MM.1S (cell line): ENCODE measurements around the gene HUWE1.
"Not testable (repeated sequence)": the region's sequence is repeated elsewhere in the genome, so short reads cannot be mapped to it uniquely, and the experiment has no call there.

Source experiments
- DNase-seq: peaks from one replicate; pipeline ENCODE4 v3.0.0-alpha.2; 2015
- H2AFZ ChIP-seq: fragments of 300-600 bp; sonication (generic); 2 replicates; pipeline ENCODE4 v1.6.0; 2016; ENCODE audit warnings: antibody characterized with exemption, low read length
- H3F3A ChIP-seq: fragments of 300-600 bp; sonication (generic); 2 replicates; pipeline ENCODE4 v1.6.1; 2016; ENCODE audit warnings: mild to moderate bottlenecking, antibody characterized with exemption, low read length, moderate library complexity, mixed read lengths; ENCODE audit not compliant: insufficient read depth
- H3K27ac ChIP-seq: fragments of 300-600 bp; sonication (generic); 2 replicates; pipeline ENCODE4 v1.5.1; 2016; ENCODE audit warnings: mild to moderate bottlenecking, low read length
- H3K27me3 ChIP-seq: fragments of 300-600 bp; sonication (generic); replicated peaks from 2 replicates; pipeline ENCODE4 v1.6.0; 2016; ENCODE audit warnings: low read length; ENCODE audit not compliant: insufficient read depth
- H3K36me3 ChIP-seq: fragments of 300-600 bp; sonication (generic); replicated peaks from 2 replicates; pipeline ENCODE4 v1.6.1; 2016; ENCODE audit warnings: mild to moderate bottlenecking, low read length, mixed read lengths; ENCODE audit not compliant: insufficient read depth
- H3K4me1 ChIP-seq: fragments of 300-600 bp; sonication (generic); 2 replicates; pipeline ENCODE4 v1.6.1; 2016; ENCODE audit warnings: low read length, mixed read lengths
- H3K4me2 ChIP-seq: fragments of 300-600 bp; sonication (generic); 2 replicates; pipeline ENCODE4 v1.6.0; 2016; ENCODE audit warnings: low read depth, low read length
- H3K4me3 ChIP-seq: fragments of 300-600 bp; sonication (generic); 2 replicates; pipeline ENCODE4 v1.5.1; 2016; ENCODE audit warnings: low read length, mixed read lengths
- H3K79me2 ChIP-seq: fragments of 300-600 bp; sonication (generic); 2 replicates; pipeline ENCODE4 v1.6.1; 2016; ENCODE audit warnings: mixed run types, low read length, mixed read lengths
- H3K9ac ChIP-seq: fragments of 300-600 bp; sonication (generic); 2 replicates; pipeline ENCODE4 v1.6.1; 2016; ENCODE audit warnings: low read length, mixed read lengths
- H3K9me2 ChIP-seq: fragments of 300-600 bp; sonication (generic); replicated peaks from 2 replicates; pipeline ENCODE4 v1.6.1; 2016; ENCODE audit warnings: mild to moderate bottlenecking, low read length, mixed read lengths; ENCODE audit not compliant: insufficient read depth
- H3K9me3 ChIP-seq: fragments of 300-600 bp; sonication (generic); replicated peaks from 2 replicates; pipeline ENCODE4 v1.6.1; 2016; ENCODE audit warnings: mild to moderate bottlenecking, low read length, mixed read lengths; ENCODE audit not compliant: insufficient read depth
- H4K20me1 ChIP-seq: fragments of 300-600 bp; sonication (generic); 2 replicates; pipeline ENCODE4 v1.6.1; 2016; ENCODE audit warnings: mild to moderate bottlenecking, low read length, moderate library complexity, mixed read lengths; ENCODE audit not compliant: insufficient read depth
- EZH2 ChIP-seq: fragments of 300-600 bp; sonication (generic); optimal IDR thresholded peaks from 2 replicates; pipeline ENCODE3; 2017; ENCODE audit warnings: low read depth, mild to moderate bottlenecking, antibody characterized with exemption, low read length, mixed read lengths
- EZH2phosphoT487 ChIP-seq: fragments of 300-600 bp; sonication (generic); IDR thresholded peaks from 2 replicates; pipeline ENCODE4 v1.6.1; 2018; ENCODE audit warnings: antibody characterized with exemption, low read length
- TF ChIP-seq, protein P1 (sequence below): fragments of 300-600 bp; sonication (generic); IDR thresholded peaks from 2 replicates; pipeline ENCODE4 v1.5.1; 2016; ENCODE audit warnings: antibody characterized with exemption, low read length, mixed read lengths

The HUWE1 gene

DNA sequence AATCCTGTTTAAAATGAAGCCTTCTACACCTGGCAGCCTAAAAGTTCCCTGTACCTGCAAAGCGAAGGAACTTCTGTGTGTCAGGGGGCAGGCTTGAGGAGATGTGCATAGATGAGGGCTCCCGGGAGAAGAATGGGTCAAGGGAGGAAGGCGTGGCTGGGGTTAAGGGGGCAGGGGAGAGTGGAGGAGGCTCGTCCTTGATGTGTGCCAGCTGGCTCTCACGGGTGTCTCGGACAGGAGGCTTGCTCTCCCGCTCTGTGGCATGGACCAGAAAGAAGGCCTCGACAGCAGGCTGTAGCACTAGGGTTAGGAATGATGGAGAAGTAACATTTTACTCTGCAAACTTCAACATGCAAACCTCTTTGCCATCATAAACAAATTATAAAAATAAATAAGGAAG lies 147.7 kb downstream of the HUWE1 start:
- no peak for DNase-seq
- Histone ChIP-seq H3K27me3 (no peaks in the 10 kb centered on the region), H4K20me1 (no peaks in the 10 kb centered on the region), H3K4me1 (no peaks in the 10 kb centered on the region), H3F3A (no peaks in the 10 kb centered on the region), H3K4me2 (no peak overlapping the region), H3K9me2 (no peaks in the 10 kb centered on the region), H2AFZ (no peak overlapping the region), H3K36me3 (peaks cover 6% of the 10 kb centered on the region; the same call in 1 of the 2 replicates), H3K79me2 (no peaks in the 10 kb centered on the region), H3K4me3 (no peak overlapping the region), H3K9ac (no peak overlapping the region), H3K27ac (no peak overlapping the region), H3K9me3 (no peaks in the 10 kb centered on the region)
- no peak for TF ChIP-seq EZH2
- TF ChIP-seq, protein P1, sequence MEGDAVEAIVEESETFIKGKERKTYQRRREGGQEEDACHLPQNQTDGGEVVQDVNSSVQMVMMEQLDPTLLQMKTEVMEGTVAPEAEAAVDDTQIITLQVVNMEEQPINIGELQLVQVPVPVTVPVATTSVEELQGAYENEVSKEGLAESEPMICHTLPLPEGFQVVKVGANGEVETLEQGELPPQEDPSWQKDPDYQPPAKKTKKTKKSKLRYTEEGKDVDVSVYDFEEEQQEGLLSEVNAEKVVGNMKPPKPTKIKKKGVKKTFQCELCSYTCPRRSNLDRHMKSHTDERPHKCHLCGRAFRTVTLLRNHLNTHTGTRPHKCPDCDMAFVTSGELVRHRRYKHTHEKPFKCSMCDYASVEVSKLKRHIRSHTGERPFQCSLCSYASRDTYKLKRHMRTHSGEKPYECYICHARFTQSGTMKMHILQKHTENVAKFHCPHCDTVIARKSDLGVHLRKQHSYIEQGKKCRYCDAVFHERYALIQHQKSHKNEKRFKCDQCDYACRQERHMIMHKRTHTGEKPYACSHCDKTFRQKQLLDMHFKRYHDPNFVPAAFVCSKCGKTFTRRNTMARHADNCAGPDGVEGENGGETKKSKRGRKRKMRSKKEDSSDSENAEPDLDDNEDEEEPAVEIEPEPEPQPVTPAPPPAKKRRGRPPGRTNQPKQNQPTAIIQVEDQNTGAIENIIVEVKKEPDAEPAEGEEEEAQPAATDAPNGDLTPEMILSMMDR: no peak
- no peak for TF ChIP-seq EZH2phosphoT487

DNA sequence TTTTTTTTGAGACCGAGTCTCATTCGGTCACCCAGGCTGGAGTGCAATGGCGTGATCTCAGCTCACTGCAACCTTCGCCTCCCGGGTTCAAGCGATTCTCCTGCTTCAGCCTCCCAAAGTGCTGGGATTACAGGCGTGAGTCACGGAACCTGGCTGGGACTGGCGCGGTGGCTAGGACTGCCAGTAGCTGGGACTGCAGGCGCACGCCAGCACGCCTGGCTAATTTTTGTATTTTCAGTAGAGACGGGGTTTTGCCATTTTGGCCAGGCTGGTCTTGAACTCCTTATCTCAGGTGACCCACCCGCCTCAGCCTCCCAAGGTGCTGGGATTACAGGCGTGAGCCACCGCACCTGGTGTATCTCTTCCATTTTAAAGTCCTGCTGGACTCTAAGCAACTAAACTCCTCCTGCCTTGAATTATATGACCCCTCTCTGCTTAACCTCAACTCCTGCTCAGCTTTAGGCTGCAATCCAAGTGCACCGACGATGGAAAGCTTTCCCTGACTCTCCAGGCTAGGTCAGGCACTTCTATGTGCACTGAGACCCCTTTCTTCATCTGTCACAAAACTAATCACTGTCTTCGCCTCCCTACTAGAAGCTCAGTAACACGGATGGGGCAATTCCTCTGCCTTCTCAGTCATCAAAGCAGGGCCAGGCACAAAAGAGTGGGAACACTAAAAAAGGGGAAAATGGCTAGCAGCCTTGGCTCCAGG lies 155.1 kb downstream of the HUWE1 start:
- H3K9me2 ChIP-seq, H3K4me1 ChIP-seq, H3K27me3 ChIP-seq, H2AFZ ChIP-seq, H3K4me2 ChIP-seq, H3K4me3 ChIP-seq, H3K9ac ChIP-seq, H3K36me3 ChIP-seq, H3K9me3 ChIP-seq, H4K20me1 ChIP-seq, DNase-seq, H3F3A ChIP-seq, H3K79me2 ChIP-seq, H3K27ac ChIP-seq: not testable (repeated sequence)

DNA sequence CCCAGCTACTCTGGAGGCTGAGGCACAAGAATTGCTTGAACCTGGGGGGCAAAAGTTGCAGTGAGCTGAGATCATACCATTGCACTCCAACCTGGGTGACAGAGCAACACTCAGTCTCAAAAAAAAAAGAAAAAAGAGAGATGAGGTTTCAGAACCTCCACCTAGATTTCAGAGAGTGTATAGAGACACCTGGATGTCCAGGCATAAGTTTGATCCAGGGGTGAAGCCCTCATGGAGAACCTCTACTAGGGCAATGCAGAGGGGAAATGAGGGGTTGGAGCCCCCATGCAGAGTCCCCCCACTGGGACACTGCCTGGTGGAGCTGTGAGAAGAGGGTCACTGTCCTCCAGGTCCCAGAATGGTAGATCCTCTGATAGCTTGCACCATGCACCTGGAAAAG lies 159.5 kb downstream of the HUWE1 start:
- Histone ChIP-seq H3K4me3 (no peak overlapping the region), H3K4me1 (no peaks in the 10 kb centered on the region), H3K27me3 (no peaks in the 10 kb centered on the region), H4K20me1 (no peaks in the 10 kb centered on the region), H3K36me3 (no peaks in the 10 kb centered on the region), H3K4me2 (no peak overlapping the region), H3K27ac (no peak overlapping the region), H3K9me2 (no peaks in the 10 kb centered on the region), H3F3A (no peaks in the 10 kb centered on the region), H3K9ac (no peak overlapping the region), H2AFZ (no peak overlapping the region), H3K9me3 (no peaks in the 10 kb centered on the region), H3K79me2 (no peaks in the 10 kb centered on the region)
- no peak for DNase-seq
- TF ChIP-seq EZH2phosphoT487 (no peak), EZH2 (no peak)
- TF ChIP-seq, protein P1: no peak

DNA sequence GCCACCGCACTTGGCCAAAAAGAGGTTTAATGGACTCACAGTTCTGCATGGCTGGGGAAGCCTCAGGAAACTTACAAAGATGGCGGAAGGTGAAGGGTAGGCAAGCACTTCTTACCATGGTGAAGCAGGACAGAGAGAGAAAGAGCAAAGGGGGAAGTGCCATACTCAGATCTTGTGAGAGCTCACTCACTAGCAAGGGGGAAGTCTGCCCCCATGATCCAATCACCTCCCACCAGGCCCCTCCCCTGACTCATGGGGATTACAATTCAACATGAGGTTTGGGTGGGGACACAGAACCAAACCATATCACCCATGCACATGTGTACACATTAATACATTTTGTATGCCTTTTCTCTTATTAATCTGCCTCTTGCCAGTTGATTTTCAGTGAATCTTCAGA lies 175.2 kb downstream of the HUWE1 start:
- no peak overlapping the region for H3K27ac ChIP-seq
- TF ChIP-seq EZH2 (no peak), EZH2phosphoT487 (no peak)
- TF ChIP-seq, protein P1: no peak

DNA sequence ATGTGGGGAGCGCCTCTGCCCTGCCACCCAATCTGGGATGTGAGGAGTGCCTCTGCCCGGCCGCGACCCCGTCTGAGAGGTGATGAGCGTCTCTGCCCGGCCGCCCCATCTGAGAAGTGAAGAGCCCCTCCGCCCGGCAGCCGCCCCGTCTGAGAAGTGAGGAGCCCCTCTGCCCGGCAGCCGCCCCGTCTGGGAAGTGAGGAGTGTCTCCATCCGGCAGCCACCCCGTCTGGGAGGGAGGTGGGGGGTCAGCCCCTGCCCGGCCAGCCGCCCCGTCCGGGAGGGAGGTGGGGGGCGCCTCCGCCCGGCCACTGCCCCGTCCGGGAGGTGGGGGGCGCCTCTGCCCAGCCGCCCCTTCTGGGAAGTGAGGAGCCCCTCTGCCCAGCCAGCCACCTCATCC lies 182.5 kb downstream of the HUWE1 start:
- not testable (repeated sequence) for DNase-seq, H3K9me2 ChIP-seq, H3K9ac ChIP-seq, H3F3A ChIP-seq, H4K20me1 ChIP-seq, H2AFZ ChIP-seq, H3K4me3 ChIP-seq, H3K27ac ChIP-seq, H3K36me3 ChIP-seq, H3K79me2 ChIP-seq, H3K4me2 ChIP-seq, H3K9me3 ChIP-seq, H3K4me1 ChIP-seq, H3K27me3 ChIP-seq

More for the DNA sequence above, 175.2 kb downstream of the HUWE1 start:
- DNase-seq: no peak
- Histone ChIP-seq H3K4me1 (no peaks in the 10 kb centered on the region), H3K9me3 (no peaks in the 10 kb centered on the region), H3K9me2 (no peaks in the 10 kb centered on the region), H3K79me2 (no peaks in the 10 kb centered on the region), H3K9ac (no peak overlapping the region), H2AFZ (no peak overlapping the region), H3K4me3 (no peak overlapping the region), H3K4me2 (no peak overlapping the region), H3K36me3 (no peaks in the 10 kb centered on the region), H3F3A (no peaks in the 10 kb centered on the region), H4K20me1 (no peaks in the 10 kb centered on the region), H3K27me3 (no peaks in the 10 kb centered on the region)
